HT1080 (cell line): Measurements from ENCODE around the gene DNAJC12. TPM values are rescaled to one million over a fixed set of nuclear protein-coding genes. Genes with fewer than 3 reads are reported as not detected.
"Not testable (repeated sequence)": the region's sequence is repeated elsewhere in the genome, so short reads cannot be mapped to it uniquely, and the experiment has no call there.

Experiments
- DNase-seq: peaks from one replicate; pipeline ENCODE4 v3.0.0-alpha.2; 2015; ENCODE audit warnings: low read depth
- small RNA-seq: library from RNA; depleted of rRNA; stranded (forward); fragments of <200 nt; gene quantifications from one replicate; pipeline ENCODE3, GENCODE V24; 2014
- total RNA-seq: library from RNA; depleted of rRNA; stranded (reverse); fragments of >200 nt; shearing (Covaris generic); gene quantifications from 2 replicates; pipeline ENCODE4 v1.2.3, GENCODE V29; 2014; rRNA removed

DNAJC12 gene
- total RNA-seq, 1 experiment from 2014 or later: 0.98 TPM

- peak; percentile 91 for DNase-seq
These were observed 73.8 kb downstream of the DNAJC12 start for GRCh38 chr10:67764012-67764822.

GRCh38 chr10:67763499-67764011, 74.4 kb downstream of the DNAJC12 start:
- DNase-seq: peak; percentile 34

GRCh38 chr10:67762567-67762966, 75.4 kb downstream of the DNAJC12 start:
- not testable (repeated sequence) for DNase-seq

- DNase-seq: no peak
These were observed 77.7 kb downstream of the DNAJC12 start for GRCh38 chr10:67760272-67760671.

Small RNA genes within 50 kb of the gene (small RNA-seq; reads per million reads assigned to genes)
- gene RN7SL394P: not detected
- gene RNU6-1250P: not detected
- gene RNU6-523P: not detected

Other genes starting within 250 kb of the DNAJC12 start
- gene CTNNA3, start 142.0 kb downstream of the DNAJC12 start, total RNA-seq: not detected in 2 replicates
- gene SIRT1, start 46.5 kb upstream of the DNAJC12 start, total RNA-seq: 10.4 and 12.1 TPM in 2 replicates
- 24.8 and 30.4 TPM in 2 replicates for gene HERC4, start 237.1 kb upstream of the DNAJC12 start, total RNA-seq